ENCODE measurements around the gene G2E3.

The G2E3 gene

DNA sequence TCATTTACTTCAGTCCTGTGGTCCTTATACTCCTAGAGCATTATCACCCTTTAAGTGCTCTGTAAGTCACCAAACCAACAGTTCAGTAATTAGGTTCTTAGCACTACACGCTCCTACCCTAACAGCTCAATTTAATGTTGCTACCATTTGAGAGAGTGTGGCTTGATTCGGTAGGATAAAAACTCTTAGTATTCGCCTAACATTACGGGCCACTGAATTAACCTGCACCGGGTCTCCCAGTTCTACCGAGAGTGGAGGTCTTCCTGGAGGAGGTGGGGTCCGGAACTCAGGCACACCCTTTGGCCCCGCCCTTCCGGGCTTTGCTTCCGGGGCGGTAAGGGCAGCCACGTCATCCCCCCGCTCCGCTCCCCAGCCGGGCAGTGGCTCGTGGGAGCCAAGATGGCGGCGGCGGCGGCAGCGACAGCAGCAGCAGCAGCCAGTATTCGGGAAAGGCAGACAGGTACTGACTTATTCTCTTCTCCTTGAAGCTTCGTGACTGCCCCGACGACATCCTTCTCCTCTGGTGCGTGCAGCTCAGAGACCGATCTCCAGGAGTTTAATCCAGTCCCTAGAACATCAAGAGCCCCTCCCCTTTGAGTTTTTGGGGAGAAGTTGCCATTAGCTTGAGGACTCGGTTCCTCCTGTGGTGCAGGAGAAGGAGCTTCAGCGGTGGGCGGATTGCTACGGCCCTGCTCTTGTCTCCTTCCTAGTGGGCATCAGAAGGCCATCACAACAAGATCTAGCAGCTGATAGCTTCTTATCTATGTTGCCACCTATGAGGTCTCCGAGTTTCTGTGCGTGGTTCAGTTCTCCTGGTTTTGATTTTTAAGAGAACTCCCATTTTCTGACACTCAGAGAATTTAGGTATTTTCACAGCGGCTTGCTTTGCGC lies 63.2 kb downstream of the G2E3 start, which contains the start of gene SCFD1:
Gene SCFD1, plus strand, starts transcription at position 380 of the 891 bp plus-strand sequence. Its CDS starts 20 bp downstream, at position 400.
- peak; percentile 95 for ATAC-seq
- no peak for TF ChIP-seq ARNTL (CRISPR knock-in tag; IDR thresholded peaks at IDR 0.05; ENCODE audit: borderline replicate concordance, low read depth)
- TF ChIP-seq OSR1 (CRISPR knock-in tag; IDR thresholded peaks at IDR 0.05): no peak
- TF ChIP-seq ZNF565 (CRISPR knock-in tag; conservative IDR thresholded peaks at IDR 0.05; ENCODE audit: low read depth): peak; percentile 81; the same call in 1 of the 2 replicates
- no peak for TF ChIP-seq CSDC2 (CRISPR knock-in tag; IDR thresholded peaks at IDR 0.05)
- TF ChIP-seq, protein P1, sequence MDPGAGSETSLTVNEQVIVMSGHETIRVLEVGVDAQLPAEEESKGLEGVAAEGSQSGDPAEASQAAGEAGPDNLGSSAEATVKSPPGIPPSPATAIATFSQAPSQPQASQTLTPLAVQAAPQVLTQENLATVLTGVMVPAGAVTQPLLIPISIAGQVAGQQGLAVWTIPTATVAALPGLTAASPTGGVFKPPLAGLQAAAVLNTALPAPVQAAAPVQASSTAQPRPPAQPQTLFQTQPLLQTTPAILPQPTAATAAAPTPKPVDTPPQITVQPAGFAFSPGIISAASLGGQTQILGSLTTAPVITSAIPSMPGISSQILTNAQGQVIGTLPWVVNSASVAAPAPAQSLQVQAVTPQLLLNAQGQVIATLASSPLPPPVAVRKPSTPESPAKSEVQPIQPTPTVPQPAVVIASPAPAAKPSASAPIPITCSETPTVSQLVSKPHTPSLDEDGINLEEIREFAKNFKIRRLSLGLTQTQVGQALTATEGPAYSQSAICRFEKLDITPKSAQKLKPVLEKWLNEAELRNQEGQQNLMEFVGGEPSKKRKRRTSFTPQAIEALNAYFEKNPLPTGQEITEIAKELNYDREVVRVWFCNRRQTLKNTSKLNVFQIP (CRISPR knock-in tag; IDR thresholded peaks at IDR 0.05; ENCODE audit: borderline replicate concordance, low read depth): no peak; the same call in 1 of the 2 replicates
- TF ChIP-seq, protein P2, sequence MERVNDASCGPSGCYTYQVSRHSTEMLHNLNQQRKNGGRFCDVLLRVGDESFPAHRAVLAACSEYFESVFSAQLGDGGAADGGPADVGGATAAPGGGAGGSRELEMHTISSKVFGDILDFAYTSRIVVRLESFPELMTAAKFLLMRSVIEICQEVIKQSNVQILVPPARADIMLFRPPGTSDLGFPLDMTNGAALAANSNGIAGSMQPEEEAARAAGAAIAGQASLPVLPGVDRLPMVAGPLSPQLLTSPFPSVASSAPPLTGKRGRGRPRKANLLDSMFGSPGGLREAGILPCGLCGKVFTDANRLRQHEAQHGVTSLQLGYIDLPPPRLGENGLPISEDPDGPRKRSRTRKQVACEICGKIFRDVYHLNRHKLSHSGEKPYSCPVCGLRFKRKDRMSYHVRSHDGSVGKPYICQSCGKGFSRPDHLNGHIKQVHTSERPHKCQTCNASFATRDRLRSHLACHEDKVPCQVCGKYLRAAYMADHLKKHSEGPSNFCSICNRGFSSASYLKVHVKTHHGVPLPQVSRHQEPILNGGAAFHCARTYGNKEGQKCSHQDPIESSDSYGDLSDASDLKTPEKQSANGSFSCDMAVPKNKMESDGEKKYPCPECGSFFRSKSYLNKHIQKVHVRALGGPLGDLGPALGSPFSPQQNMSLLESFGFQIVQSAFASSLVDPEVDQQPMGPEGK (CRISPR knock-in tag; IDR thresholded peaks at IDR 0.05; ENCODE audit: borderline replicate concordance): peak; percentile 63; the same call in 1 of the 2 replicates
- no peak for TF ChIP-seq SNAI2 (CRISPR knock-in tag; IDR thresholded peaks at IDR 0.05)
- peak; percentile 67 for TF ChIP-seq GLIS3 (CRISPR knock-in tag; IDR thresholded peaks at IDR 0.05)
- no peak for TF ChIP-seq ISL1 (CRISPR knock-in tag; IDR thresholded peaks at IDR 0.05)
- TF ChIP-seq, protein P3, sequence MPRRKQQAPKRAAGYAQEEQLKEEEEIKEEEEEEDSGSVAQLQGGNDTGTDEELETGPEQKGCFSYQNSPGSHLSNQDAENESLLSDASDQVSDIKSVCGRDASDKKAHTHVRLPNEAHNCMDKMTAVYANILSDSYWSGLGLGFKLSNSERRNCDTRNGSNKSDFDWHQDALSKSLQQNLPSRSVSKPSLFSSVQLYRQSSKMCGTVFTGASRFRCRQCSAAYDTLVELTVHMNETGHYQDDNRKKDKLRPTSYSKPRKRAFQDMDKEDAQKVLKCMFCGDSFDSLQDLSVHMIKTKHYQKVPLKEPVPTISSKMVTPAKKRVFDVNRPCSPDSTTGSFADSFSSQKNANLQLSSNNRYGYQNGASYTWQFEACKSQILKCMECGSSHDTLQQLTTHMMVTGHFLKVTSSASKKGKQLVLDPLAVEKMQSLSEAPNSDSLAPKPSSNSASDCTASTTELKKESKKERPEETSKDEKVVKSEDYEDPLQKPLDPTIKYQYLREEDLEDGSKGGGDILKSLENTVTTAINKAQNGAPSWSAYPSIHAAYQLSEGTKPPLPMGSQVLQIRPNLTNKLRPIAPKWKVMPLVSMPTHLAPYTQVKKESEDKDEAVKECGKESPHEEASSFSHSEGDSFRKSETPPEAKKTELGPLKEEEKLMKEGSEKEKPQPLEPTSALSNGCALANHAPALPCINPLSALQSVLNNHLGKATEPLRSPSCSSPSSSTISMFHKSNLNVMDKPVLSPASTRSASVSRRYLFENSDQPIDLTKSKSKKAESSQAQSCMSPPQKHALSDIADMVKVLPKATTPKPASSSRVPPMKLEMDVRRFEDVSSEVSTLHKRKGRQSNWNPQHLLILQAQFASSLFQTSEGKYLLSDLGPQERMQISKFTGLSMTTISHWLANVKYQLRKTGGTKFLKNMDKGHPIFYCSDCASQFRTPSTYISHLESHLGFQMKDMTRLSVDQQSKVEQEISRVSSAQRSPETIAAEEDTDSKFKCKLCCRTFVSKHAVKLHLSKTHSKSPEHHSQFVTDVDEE (CRISPR knock-in tag; IDR thresholded peaks at IDR 0.05): no peak
- TF ChIP-seq, protein P4, sequence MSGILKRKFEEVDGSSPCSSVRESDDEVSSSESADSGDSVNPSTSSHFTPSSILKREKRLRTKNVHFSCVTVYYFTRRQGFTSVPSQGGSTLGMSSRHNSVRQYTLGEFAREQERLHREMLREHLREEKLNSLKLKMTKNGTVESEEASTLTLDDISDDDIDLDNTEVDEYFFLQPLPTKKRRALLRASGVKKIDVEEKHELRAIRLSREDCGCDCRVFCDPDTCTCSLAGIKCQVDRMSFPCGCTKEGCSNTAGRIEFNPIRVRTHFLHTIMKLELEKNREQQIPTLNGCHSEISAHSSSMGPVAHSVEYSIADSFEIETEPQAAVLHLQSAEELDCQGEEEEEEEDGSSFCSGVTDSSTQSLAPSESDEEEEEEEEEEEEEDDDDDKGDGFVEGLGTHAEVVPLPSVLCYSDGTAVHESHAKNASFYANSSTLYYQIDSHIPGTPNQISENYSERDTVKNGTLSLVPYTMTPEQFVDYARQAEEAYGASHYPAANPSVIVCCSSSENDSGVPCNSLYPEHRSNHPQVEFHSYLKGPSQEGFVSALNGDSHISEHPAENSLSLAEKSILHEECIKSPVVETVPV (CRISPR knock-in tag; IDR thresholded peaks at IDR 0.05): peak; percentile 24; the same call in 1 of the 2 replicates
- no peak for TF ChIP-seq ZNF8 (CRISPR knock-in tag; IDR thresholded peaks at IDR 0.05)
- TF ChIP-seq TOX (CRISPR knock-in tag; IDR thresholded peaks at IDR 0.05; ENCODE audit: borderline replicate concordance): no peak
- no peak for TF ChIP-seq PPARA (CRISPR knock-in tag; IDR thresholded peaks at IDR 0.05; ENCODE audit: borderline replicate concordance)
- TF ChIP-seq ZNF70 (CRISPR knock-in tag; IDR thresholded peaks at IDR 0.05): no peak
- TF ChIP-seq, protein P5, sequence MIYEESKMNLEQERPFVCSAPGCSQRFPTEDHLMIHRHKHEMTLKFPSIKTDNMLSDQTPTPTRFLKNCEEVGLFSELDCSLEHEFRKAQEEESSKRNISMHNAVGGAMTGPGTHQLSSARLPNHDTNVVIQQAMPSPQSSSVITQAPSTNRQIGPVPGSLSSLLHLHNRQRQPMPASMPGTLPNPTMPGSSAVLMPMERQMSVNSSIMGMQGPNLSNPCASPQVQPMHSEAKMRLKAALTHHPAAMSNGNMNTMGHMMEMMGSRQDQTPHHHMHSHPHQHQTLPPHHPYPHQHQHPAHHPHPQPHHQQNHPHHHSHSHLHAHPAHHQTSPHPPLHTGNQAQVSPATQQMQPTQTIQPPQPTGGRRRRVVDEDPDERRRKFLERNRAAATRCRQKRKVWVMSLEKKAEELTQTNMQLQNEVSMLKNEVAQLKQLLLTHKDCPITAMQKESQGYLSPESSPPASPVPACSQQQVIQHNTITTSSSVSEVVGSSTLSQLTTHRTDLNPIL (CRISPR knock-in tag; IDR thresholded peaks at IDR 0.05; ENCODE audit: low read depth): no peak
- TF ChIP-seq ZFP30 (CRISPR knock-in tag; IDR thresholded peaks at IDR 0.05): no peak

DNA sequence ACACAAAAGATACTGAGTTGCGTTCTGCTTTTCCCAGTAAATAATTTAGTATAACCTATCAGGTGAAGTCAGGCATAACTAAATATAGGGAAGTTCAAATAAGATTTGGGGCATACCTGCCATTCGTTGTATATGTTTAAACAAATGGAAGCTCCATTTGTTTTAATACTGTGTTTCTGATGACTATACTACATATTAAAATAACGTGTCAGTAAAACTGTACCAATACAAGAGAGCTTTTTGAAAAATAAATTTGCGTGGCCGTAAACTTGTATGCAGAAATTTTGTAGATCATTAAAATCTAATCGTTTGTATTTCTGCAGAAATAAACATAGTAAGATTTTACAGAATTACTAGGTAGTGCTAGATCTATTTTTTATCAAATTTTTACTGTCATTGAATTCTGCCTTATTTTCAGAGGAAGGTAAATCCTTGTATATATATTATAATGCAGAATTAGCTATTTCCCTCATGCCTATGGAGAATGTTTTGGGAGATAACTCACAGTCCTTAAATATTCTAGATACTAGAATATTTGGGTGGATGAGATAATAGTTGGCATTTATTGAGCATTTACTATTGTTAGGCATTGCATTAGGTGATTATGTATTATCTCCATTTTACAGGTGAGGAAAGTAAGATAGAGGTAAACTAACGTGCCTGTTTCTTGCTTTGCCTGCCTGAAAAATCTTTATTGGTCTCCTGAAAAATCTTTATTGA lies 64.6 kb downstream of the G2E3 start:
- TF ChIP-seq SNAI2 (CRISPR knock-in tag; IDR thresholded peaks at IDR 0.05): no peak
- no peak for TF ChIP-seq OSR1 (CRISPR knock-in tag; IDR thresholded peaks at IDR 0.05)
- TF ChIP-seq GLIS3 (CRISPR knock-in tag; IDR thresholded peaks at IDR 0.05): no peak
- no peak for TF ChIP-seq ISL1 (CRISPR knock-in tag; IDR thresholded peaks at IDR 0.05)
- TF ChIP-seq, protein P1 (CRISPR knock-in tag; IDR thresholded peaks at IDR 0.05; ENCODE audit: borderline replicate concordance, low read depth): no peak
- TF ChIP-seq TOX (CRISPR knock-in tag; IDR thresholded peaks at IDR 0.05; ENCODE audit: borderline replicate concordance): no peak
- no peak for TF ChIP-seq ESRRG (CRISPR knock-in tag; IDR thresholded peaks at IDR 0.05)
- no peak for TF ChIP-seq ZC3H10 (CRISPR knock-in tag; IDR thresholded peaks at IDR 0.05)
- TF ChIP-seq ZFP3 (CRISPR knock-in tag; IDR thresholded peaks at IDR 0.05): no peak
- no peak for TF ChIP-seq ARNTL (CRISPR knock-in tag; IDR thresholded peaks at IDR 0.05; ENCODE audit: borderline replicate concordance, low read depth)
- ATAC-seq: no peak
